Posterior cingulate gyrus (tissue), 11 donors: Measurements from ENCODE around the gene NNT.
"Not testable (repeated sequence)": the region's sequence is repeated elsewhere in the genome, so short reads cannot be mapped to it uniquely, and the experiment has no call there.

Experiments used
- DNase-seq, 10 donors: peaks; one replicate each; pipeline versions ENCODE4 v3.0.0 to v3.0.0-alpha.2; 2020 to 2021; ENCODE audit warnings: mixed read lengths in 3 of 10
- intact Hi-C: fragments of 100-400 bp; cut with DNase I; formaldehyde crosslinking; loops from one replicate; pipeline ENCODE4 v1.15.1; 2023

The NNT gene

GRCh38 chr5:43582082-43583005 is 20.6 kb upstream of the NNT start:
- intact Hi-C loops = no loop called here
- DNase-seq = no peak

GRCh38 chr5:43583724-43584123 is 19.3 kb upstream of the NNT start:
- intact Hi-C loops = no loop called here
- DNase-seq = no peak

DNA sequence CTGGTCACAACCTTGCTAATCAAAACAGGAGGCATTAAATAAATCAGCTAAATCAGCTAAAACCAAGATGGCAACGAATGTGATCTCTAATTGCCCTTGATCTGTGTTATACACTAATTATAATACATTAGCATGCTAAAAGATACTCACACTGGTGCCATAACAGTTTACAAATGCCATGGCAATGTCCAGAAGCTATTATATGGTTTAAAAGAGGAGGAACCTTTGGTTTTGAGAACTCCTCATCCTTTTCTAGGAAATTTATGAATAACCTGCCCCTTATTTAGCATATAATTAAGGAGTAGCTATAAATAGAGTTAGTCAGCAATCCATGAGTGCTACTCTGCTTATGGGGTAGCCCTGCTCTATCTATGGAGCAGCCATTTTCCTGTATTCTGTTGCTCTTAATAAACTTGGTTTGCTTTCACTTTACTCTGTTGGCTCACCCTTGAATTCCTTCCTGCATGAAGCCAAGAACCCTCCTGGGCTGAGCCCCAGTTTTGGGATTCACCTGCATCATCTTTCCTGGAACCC is 18.7 kb upstream of the NNT start:
- no peak for DNase-seq
- intact Hi-C loops = no loop called here

DNA sequence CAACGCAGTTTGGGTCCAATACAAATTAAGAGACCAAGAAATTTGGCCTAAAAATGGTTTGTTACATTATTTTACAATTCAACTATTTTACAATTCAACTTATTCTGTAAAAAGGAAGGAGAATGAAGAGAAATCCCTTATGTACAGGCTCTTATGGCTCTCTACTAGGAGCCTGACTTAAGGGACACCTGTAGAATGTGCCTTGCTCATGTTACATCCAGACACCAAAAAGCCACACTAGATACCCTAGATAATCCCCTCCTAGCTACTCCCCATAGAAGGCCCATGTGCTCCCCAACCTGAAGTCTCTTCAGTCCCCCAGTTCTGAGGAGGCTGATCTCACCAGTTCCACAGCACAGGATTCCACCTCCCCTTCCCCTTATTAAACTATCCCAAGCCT is 14.1 kb upstream of the NNT start:
- intact Hi-C loops = no loop called here
- no peak for DNase-seq

GRCh38 chr5:43589310-43589709 is 13.7 kb upstream of the NNT start:
- intact Hi-C loops = no loop called here
- no peak for DNase-seq

DNA sequence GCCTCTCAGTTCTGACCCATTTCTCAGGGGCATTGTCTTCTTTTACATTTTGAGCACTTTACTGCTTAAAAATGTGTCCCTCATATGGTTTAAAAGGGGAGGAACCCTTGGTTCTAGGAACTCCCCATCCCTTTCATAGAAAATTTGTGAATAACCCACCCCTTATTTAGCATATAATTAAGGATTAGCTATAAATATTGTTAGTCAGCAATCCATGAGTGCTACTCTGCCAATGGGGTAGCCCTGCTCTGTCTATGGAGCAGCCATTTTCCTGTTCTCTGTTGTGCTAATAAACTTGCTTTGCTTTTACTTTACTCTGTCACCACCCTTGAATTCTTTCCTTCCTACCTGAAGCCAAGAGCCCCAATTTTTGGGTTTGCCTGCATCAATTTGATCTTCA is 12.3 kb upstream of the NNT start:
- intact Hi-C loops = no loop called here
- DNase-seq = no peak

- DNase-seq = no peak
- intact Hi-C loops = no loop called here
Observed at GRCh38 chr5:43592363-43592762, 10.6 kb upstream of the NNT start.

- DNase-seq, intact Hi-C loops: not testable (repeated sequence)
Observed at GRCh38 chr5:43598927-43599326, 4.1 kb upstream of the NNT start.

- no peak for DNase-seq
- intact Hi-C loops = loop anchor here (2.0 kb wide), 1 partner anchor 45 kb away; the partner anchor contains the start of gene PAIP1
Observed at GRCh38 chr5:43601454-43602260, 1.3 kb upstream of the NNT start.

DNA sequence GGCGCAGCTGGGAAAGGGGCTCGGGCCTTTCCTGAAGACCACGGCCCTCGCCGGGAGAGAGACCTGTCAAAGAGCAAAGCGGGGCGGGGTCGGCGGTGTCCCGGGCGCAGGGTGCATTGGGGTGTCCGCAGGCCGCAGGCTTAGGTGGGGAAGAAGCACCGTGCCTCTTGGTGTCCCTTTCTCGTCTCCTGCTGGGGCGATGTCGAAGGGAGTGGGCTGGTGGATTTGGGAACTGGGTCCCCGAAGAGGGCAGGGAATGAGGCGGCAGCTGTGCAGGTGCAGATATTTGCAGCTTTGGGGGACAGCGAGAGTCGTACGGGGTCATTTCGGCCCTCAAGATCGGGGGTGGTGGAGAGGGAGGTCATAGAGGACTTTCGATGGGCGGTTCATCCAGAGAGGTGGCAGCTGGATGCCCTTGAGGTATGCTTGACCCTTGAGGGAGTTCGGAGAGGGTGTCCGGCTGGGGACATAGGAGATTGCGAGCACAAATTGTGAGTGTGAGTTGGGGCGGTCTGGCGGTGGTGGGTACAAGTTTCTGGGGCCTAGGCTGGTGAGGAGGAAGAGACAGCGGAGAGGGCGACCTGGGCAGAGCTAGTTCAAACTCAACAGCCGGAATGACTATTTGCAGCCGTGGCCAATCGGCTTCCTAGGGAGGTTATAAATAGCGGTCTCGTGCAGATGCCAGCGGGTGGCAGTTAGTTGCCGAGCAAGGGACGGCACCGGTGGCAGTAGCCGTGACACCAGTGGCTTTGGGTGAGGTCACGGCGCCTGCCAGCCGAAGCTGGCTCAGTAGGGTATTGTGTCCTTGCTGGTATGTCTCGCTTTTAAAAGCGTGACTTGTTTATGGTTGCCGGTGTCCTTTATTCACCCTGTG is 601 bp downstream of the NNT start:
- intact Hi-C loops = loop anchor here (2.0 kb wide), 1 partner anchor 47 kb away; the partner anchor contains the start of gene PAIP1
- peak; percentile 46 to 94 (median 65) for DNase-seq

GRCh38 chr5:43604699-43605098 is 1.7 kb downstream of the NNT start:
- intact Hi-C loops = no loop called here
- DNase-seq = no peak

- no peak for DNase-seq
- intact Hi-C loops = no loop called here
Observed at GRCh38 chr5:43606351-43606750, 3.4 kb downstream of the NNT start.

DNA sequence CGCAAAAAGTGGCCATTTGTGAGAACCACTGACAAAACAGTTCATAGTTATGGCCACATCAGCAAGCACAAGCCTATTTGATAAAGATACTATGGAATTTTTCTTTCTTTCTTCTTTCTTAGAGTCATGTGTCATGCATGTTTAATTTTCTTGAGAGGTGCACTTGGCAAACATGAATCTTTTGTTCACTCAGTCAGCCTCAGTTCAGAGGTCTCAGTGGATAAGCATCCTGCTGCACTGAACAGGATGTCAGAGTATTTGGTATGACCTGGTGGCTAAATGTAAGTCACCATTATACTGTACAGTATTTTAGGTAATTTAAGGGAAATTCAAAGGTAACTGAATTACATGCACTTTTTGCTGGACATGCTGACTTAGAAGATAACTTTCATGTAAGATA is 5.4 kb downstream of the NNT start:
- intact Hi-C loops = no loop called here
- no peak for DNase-seq

DNA sequence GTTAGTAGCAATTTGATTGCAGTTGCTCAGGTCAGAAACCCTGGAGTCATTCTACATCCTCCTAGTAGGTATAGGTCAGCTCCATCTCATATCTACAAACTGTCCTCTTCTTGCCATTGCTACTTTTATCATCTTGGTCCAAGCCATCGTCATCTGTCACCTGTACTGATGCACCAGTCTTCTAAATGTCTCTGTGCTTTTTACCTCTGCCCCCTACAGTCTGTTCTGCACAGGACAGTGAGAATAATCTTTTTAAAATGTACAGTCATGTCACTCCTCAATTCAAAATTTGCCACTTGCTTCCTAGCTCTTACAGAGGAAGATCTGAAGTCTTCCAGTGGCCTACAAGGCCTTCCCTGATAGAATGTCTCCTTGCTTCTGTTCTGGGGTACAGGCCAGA is 6.8 kb downstream of the NNT start:
- intact Hi-C loops = no loop called here
- no peak for DNase-seq

GRCh38 chr5:43613370-43613769 is 10.4 kb downstream of the NNT start:
- no peak for DNase-seq
- intact Hi-C loops = no loop called here

DNA sequence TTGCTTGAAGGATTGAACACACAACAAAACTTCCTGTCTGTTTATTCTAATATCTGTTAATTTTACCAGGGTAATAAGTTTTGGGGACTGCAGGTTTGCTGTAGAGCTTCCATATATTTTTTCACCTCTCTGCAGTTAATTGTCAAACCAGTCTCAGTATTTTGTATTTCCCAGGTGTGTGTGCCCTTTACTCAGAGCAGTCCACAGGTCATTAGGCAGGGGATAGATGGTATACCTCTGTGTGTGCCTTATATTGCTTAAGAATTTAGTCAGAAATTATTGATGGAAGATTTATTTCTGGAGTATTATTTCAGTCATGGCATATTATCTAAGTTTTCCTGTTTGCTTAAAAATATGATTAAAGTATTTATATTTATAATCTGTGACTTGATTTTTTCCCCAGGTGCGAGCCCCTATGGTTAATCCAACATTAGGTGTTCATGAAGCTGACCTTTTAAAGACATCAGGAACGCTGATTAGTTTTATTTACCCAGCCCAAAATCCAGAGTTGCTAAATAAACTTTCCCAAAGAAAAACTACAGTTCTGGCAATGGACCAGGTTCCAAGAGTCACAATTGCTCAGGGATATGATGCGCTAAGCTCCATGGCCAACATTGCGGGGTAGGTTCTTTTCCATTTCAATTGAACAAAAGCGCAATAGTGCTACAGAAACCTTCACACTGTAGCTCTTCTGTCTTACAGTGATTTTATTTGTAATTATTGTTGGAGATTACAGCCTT is 12.6 kb downstream of the NNT start:
- intact Hi-C loops = no loop called here
- DNase-seq = no peak

- intact Hi-C loops = no loop called here
- no peak for DNase-seq
Observed at GRCh38 chr5:43616535-43616934, 13.6 kb downstream of the NNT start.

DNA sequence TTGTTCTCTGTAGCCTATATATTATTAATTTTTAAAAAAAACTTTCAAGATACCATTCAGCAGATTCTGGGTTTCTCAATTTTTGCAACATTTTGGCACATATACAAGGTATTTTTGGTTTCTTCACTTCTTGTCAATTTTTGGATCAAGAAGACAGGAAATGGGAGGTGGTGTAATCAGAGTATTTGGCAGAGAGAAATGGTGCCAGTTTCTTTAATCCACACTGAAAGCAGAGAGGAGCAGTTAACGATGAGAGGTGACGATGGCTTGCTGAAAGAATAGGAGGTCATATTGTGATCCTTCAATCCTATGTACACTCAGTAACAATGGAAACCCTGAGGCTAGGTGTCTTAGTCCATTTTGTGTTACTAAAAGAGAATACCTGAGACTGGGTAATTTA is 16.4 kb downstream of the NNT start:
- intact Hi-C loops = no loop called here
- no peak for DNase-seq

- no peak for DNase-seq
- intact Hi-C loops = no loop called here
Observed at GRCh38 chr5:43619911-43620310, 16.9 kb downstream of the NNT start.
